Caco-2 (cell line): ENCODE results near the gene AXDND1. TPM values are rescaled to one million over a fixed set of nuclear protein-coding genes. Genes with fewer than 3 reads are reported as not detected.
"Not testable (repeated sequence)": the region's sequence is repeated elsewhere in the genome, so short reads cannot be mapped to it uniquely, and the experiment has no call there.

Source experiments
- BruUV-seq: library from RNA; stranded (reverse); fragments of 400-500 nt; replicated peaks from 2 replicates; lab custom pipeline; 2021; lab: Mats Ljungman, UMichigan
- CTCF ChIA-PET: fragments of 300-600 bp; sonication (Branson Sonifier 250); formaldehyde crosslinking; loops from one replicate; lab custom pipeline; 2022; ENCODE audit warnings: antibody characterized with exemption; lab: Charles Lee
- POLR2A ChIA-PET: fragments of 300-600 bp; sonication (Branson Sonifier 250); formaldehyde crosslinking; loops from one replicate; lab custom pipeline; 2022; ENCODE audit warnings: antibody characterized with exemption; lab: Charles Lee
- DNase-seq, 2 experiments: peaks; one replicate each; pipeline versions ENCODE4 v3.0.0 to v3.0.0-alpha.2; 2020 to 2022
- H3K27me3 ChIP-seq: replicated peaks from 2 replicates; pipeline ENCODE4 v1.6.0; 2011; ENCODE audit warnings: low read length; ENCODE audit not compliant: control insufficient read depth, insufficient read depth
- H3K36me3 ChIP-seq: 2 replicates; pipeline ENCODE4 v1.5.1; 2011; ENCODE audit warnings: low read length; ENCODE audit not compliant: control insufficient read depth, insufficient read depth
- H3K4me1 ChIP-seq: fragments of 250-450 bp; sonication (Bioruptor Pico); 2 replicates; pipeline ENCODE4 v1.5.1; 2020; ENCODE audit warnings: mild to moderate bottlenecking
- H3K4me3 ChIP-seq: 2 replicates; pipeline ENCODE4 v1.5.1; 2011; ENCODE audit warnings: low read depth, mild to moderate bottlenecking, control low read depth, low read length
- H3K9me3 ChIP-seq: fragments of 250-450 bp; sonication (Bioruptor Pico); 2 replicates; pipeline ENCODE4 v1.5.1; 2020; ENCODE audit warnings: mild to moderate bottlenecking, moderate library complexity
- H3K27ac Mint-ChIP-seq: one replicate; pipeline ENCODE4 v1.8.0; 2022; ENCODE audit warnings: mixed read lengths; ENCODE audit not compliant: unreplicated experiment
- H3K27me3 Mint-ChIP-seq: one replicate; pipeline ENCODE4 v1.8.0; 2022; ENCODE audit warnings: mixed read lengths; ENCODE audit not compliant: insufficient read depth, unreplicated experiment
- H3K36me3 Mint-ChIP-seq: one replicate; pipeline ENCODE4 v1.8.0; 2022; ENCODE audit warnings: mild to moderate bottlenecking, mixed read lengths; ENCODE audit not compliant: insufficient read depth, unreplicated experiment
- H3K4me1 Mint-ChIP-seq: one replicate; pipeline ENCODE4 v1.8.0; 2022; ENCODE audit warnings: low read depth, mixed read lengths; ENCODE audit not compliant: unreplicated experiment
- H3K4me3 Mint-ChIP-seq: one replicate; pipeline ENCODE4 v1.8.0; 2022; ENCODE audit warnings: mild to moderate bottlenecking, moderate library complexity, mixed read lengths; ENCODE audit not compliant: unreplicated experiment
- H3K9me3 Mint-ChIP-seq: one replicate; pipeline ENCODE4 v1.8.0; 2022; ENCODE audit warnings: mixed read lengths; ENCODE audit not compliant: unreplicated experiment
- CTCF ChIP-seq, 2 experiments: fragments of 200-600 bp in 1 of 2; IDR thresholded peaks; 1 replicate in 1 of 2; 2 replicates in 1 of 2; pipeline versions ENCODE4 v1.5.1 to v1.8.0; 2011 to 2022; ENCODE audit warnings: antibody characterized with exemption in 1 of 2, control low read depth in 1 of 2, inconsistent platforms in 1 of 2, low read depth in 1 of 2, low read length in 1 of 2, mild to moderate bottlenecking in 1 of 2, moderate library complexity in 1 of 2; ENCODE audit not compliant: insufficient read depth in 1 of 2, severe bottlenecking in 1 of 2, unreplicated experiment in 1 of 2
- intact Hi-C: fragments of 100-400 bp; cut with micrococcal nuclease; formaldehyde crosslinking; loops from one replicate; pipeline ENCODE4 v1.10.0; 2022; ENCODE audit not compliant: unreplicated experiment
- total RNA-seq: library from RNA; stranded (reverse); gene quantifications from 2 replicates; pipeline ENCODE4 v1.2.3, GENCODE V29; 2022

The AXDND1 gene
- total RNA-seq, 1 experiment from 2014 or later: not detected

- Histone ChIP-seq H3K4me3 (no peak overlapping the region), H3K27me3 (no peaks in the 10 kb centered on the region), H3K4me1 (no peaks in the 10 kb centered on the region), H3K9me3 (peaks cover 8% of the 10 kb centered on the region; the same call in 1 of the 2 replicates), H3K36me3 (no peaks in the 10 kb centered on the region)
- no peaks in the 10 kb centered on the region for H3K36me3 Mint-ChIP-seq
- no peak for DNase-seq
- ChIA-PET POLR2A (no interaction called here), CTCF (no interaction called here)
- no peak overlapping the region for H3K4me3 Mint-ChIP-seq
- H3K27me3 Mint-ChIP-seq: no peaks in the 10 kb centered on the region
- peaks cover 14% of the 10 kb centered on the region for H3K9me3 Mint-ChIP-seq
- intact Hi-C loops: no loop called here
- H3K4me1 Mint-ChIP-seq: no peaks in the 10 kb centered on the region
- no peak for TF ChIP-seq CTCF (IDR thresholded peaks at IDR 0.05; ENCODE audit: insufficient read depth in 1 of 2, low read depth in 1 of 2, low read length in 1 of 2, severe bottlenecking in 1 of 2, unreplicated experiment in 1 of 2)
- no peak overlapping the region for H3K27ac Mint-ChIP-seq
- no TSS peak for BruUV-seq
Measured at GRCh38 chr1:179424610-179425009, 58.8 kb downstream of the AXDND1 start.

GRCh38 chr1:179425186-179425585 lies 59.4 kb downstream of the AXDND1 start:
- Histone ChIP-seq H3K4me1 (no peaks in the 10 kb centered on the region), H3K4me3 (no peak overlapping the region), H3K36me3 (no peaks in the 10 kb centered on the region), H3K9me3 (peaks cover 8% of the 10 kb centered on the region; the same call in 1 of the 2 replicates), H3K27me3 (no peaks in the 10 kb centered on the region)
- ChIA-PET CTCF (no interaction called here), POLR2A (no interaction called here)
- intact Hi-C loops: no loop called here
- Mint-ChIP-seq H3K36me3 (no peaks in the 10 kb centered on the region), H3K27ac (no peak overlapping the region), H3K4me3 (no peak overlapping the region), H3K4me1 (no peaks in the 10 kb centered on the region), H3K9me3 (peaks cover 14% of the 10 kb centered on the region), H3K27me3 (no peaks in the 10 kb centered on the region)
- DNase-seq: no peak
- BruUV-seq: no TSS peak
- no peak for TF ChIP-seq CTCF (IDR thresholded peaks at IDR 0.05; ENCODE audit: insufficient read depth in 1 of 2, low read depth in 1 of 2, low read length in 1 of 2, severe bottlenecking in 1 of 2, unreplicated experiment in 1 of 2)

DNA sequence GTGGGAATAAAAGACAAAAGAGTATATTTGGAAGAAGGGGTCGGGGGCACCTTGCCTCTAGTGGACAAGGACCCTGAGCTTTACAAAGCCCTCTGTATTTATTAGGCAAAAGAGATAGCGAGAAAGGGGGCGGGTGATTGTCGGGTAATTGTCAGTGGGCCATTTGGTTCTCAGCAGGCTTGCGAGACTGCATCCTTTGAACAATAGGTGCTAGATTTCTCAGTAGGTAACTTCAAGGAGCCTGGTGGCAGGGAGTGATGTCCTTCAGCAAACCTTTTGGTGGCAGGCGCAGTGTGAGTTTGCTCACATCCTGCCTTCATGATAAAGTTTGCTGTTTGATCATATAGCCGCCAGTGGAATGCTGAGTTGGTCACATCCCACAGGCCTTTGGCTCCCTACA lies 71.4 kb downstream of the AXDND1 start:
- CTCF ChIA-PET: interaction anchor here (0.9 kb wide), 1 partner anchor 11 kb away, joined by 3 read pairs; no protein-coding TSS in a partner anchor
- H3K9me3 Mint-ChIP-seq: no peaks in the 10 kb centered on the region

GRCh38 chr1:179439646-179440045 lies 73.9 kb downstream of the AXDND1 start:
- H3K36me3 ChIP-seq, H3K4me1 Mint-ChIP-seq, BruUV-seq, H3K36me3 Mint-ChIP-seq, H3K27me3 ChIP-seq, H3K9me3 ChIP-seq, H3K4me1 ChIP-seq, H3K4me3 Mint-ChIP-seq, H3K4me3 ChIP-seq, H3K27me3 Mint-ChIP-seq, CTCF ChIA-PET, POLR2A ChIA-PET, DNase-seq, H3K27ac Mint-ChIP-seq, H3K9me3 Mint-ChIP-seq: not testable (repeated sequence)
- intact Hi-C loops: loop anchor here (2.0 to 10.0 kb wide), 2 partner anchors 71 to 355 kb away; partner anchors contain the start of gene TOR3A

More for the DNA sequence above, 71.4 kb downstream of the AXDND1 start:
- H3K27ac Mint-ChIP-seq: no peak overlapping the region
- H3K27me3 Mint-ChIP-seq: peaks cover 15% of the 10 kb centered on the region
- H3K4me1 ChIP-seq: no peaks in the 10 kb centered on the region
- BruUV-seq: no TSS peak
- no peak for TF ChIP-seq CTCF (IDR thresholded peaks at IDR 0.05; ENCODE audit: insufficient read depth in 1 of 2, low read depth in 1 of 2, low read length in 1 of 2, severe bottlenecking in 1 of 2, unreplicated experiment in 1 of 2)
- no peaks in the 10 kb centered on the region for H3K9me3 ChIP-seq
- H3K4me3 ChIP-seq: no peak overlapping the region
- no peaks in the 10 kb centered on the region for H3K36me3 Mint-ChIP-seq
- intact Hi-C loops: no loop called here
- no peak for DNase-seq
- H3K36me3 ChIP-seq: no peaks in the 10 kb centered on the region
- POLR2A ChIA-PET: no interaction called here
- no peak overlapping the region for H3K4me3 Mint-ChIP-seq
- H3K27me3 ChIP-seq: no peaks in the 10 kb centered on the region
- peaks cover 5% of the 10 kb centered on the region for H3K4me1 Mint-ChIP-seq

DNA sequence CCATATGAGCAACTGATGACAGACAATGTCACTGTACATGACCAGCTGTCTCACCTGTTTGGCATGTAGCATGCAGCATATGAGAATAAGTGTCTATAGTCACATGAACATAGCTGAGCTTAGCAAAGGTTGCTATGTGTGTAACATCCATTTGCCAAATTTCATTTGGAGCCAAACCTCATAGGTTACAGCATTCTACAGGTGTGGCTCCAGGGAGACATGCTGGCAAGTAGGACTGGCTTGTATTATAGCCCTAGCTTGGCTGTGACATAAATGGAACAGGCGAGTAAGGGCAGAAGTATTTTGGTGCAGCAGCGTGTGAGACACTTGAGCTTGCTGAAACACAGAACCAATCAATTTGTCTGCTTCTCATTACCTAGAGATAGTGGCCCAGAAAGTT lies 74.5 kb downstream of the AXDND1 start:
- H3K4me3 ChIP-seq, BruUV-seq, H3K4me1 Mint-ChIP-seq, H3K36me3 Mint-ChIP-seq, H3K9me3 ChIP-seq, H3K36me3 ChIP-seq, CTCF ChIA-PET, H3K9me3 Mint-ChIP-seq, H3K27ac Mint-ChIP-seq, H3K4me3 Mint-ChIP-seq, POLR2A ChIA-PET, H3K27me3 ChIP-seq, H3K27me3 Mint-ChIP-seq, H3K4me1 ChIP-seq, DNase-seq: not testable (repeated sequence)
- intact Hi-C loops: loop anchor here (2.0 to 10.0 kb wide), 2 partner anchors 72 to 356 kb away; partner anchors contain the start of gene TOR3A
